Gastroesophageal sphincter (tissue), 4 donors: ENCODE data around the gene CTPS2. TPM values are rescaled to one million over a fixed set of nuclear protein-coding genes. Genes with fewer than 3 reads are reported as not detected.

ENCODE experiments used
- ATAC-seq: fragments of 150-250 bp; one replicate; pipeline ENCODE4 v1.9.1; 2016; ENCODE audit warnings: mild to moderate bottlenecking, moderate library complexity
- H3K27ac ChIP-seq, 4 donors: fragments of 200-600 bp; sonication (generic) in 3 of 4; 1 replicate in 3 of 4; 2 replicates in 1 of 4; pipeline ENCODE4 v1.5.1; 2016 to 2019
- H3K27me3 ChIP-seq: fragments of 200-600 bp; sonication (generic); one replicate; pipeline ENCODE4 v1.5.1; 2019
- H3K36me3 ChIP-seq, 2 donors: fragments of 200-600 bp; sonication (generic); one replicate each; pipeline ENCODE4 v1.5.1; 2019; ENCODE audit warnings: control low read depth in 1 of 2
- H3K4me1 ChIP-seq, 3 donors: fragments of 200-600 bp; sonication (generic); 1 replicate in 2 of 3; 2 replicates in 1 of 3; pipeline ENCODE4 v1.5.1; 2016 to 2019; ENCODE audit warnings: control low read depth in 2 of 3
- H3K4me3 ChIP-seq, 2 donors: fragments of 200-600 bp; sonication (generic); one replicate each; pipeline ENCODE4 v1.5.1; 2019; ENCODE audit warnings: mild to moderate bottlenecking in 1 of 2, moderate library complexity in 1 of 2
- H3K9me3 ChIP-seq, 3 donors: fragments of 200-600 bp; sonication (generic); one replicate each; pipeline ENCODE4 v1.5.1; 2017 to 2019; ENCODE audit warnings: control low read depth in 2 of 3
- CTCF ChIP-seq, 4 experiments: fragments of 200-600 bp in 2 of 4; fragments of 450-650 bp in 2 of 4; sonication (generic) in 1 of 4; IDR thresholded peaks; one replicate each; pipeline ENCODE4 v1.5.1; 2017 to 2019; ENCODE audit warnings: antibody characterized with exemption in 4 of 4, mild to moderate bottlenecking in 2 of 4, moderate library complexity in 2 of 4
- EP300 ChIP-seq: sonication (generic); formaldehyde crosslinking; IDR thresholded peaks from one replicate; pipeline ENCODE4 v1.6.1; 2017; ENCODE audit warnings: antibody characterized with exemption, mild to moderate bottlenecking
- POLR2A ChIP-seq, 2 donors: fragments of 450-650 bp; IDR thresholded peaks; one replicate each; pipeline ENCODE4 v1.6.1; 2017; ENCODE audit warnings: antibody characterized with exemption in 2 of 2, mild to moderate bottlenecking in 2 of 2, moderate library complexity in 1 of 2
- POLR2AphosphoS5 ChIP-seq: sonication (generic); formaldehyde crosslinking; IDR thresholded peaks from one replicate; pipeline ENCODE4 v1.6.1; 2017; ENCODE audit warnings: antibody characterized with exemption
- WGBS, 2 donors: methylation state at CpG; one replicate each; pipeline ENCODE4 v1.1.5; 2018; ENCODE audit warnings: low coverage in 1 of 2; 5-methylcytosine and 5-hydroxymethylcytosine counted together
- total RNA-seq, 4 donors: library from RNA; depleted of rRNA; stranded (reverse); fragments of >200 nt; gene quantifications; one replicate each; pipeline ENCODE4 v1.1.0, GENCODE V29; 2016

The CTPS2 gene
- total RNA-seq, 4 donors from 2014 or later = 12.1 to 20.5 (median 14.0) TPM

GRCh38 chrX:16661495-16661894, 51.0 kb downstream of the CTPS2 start:
- Histone ChIP-seq H3K27ac (no peak overlapping the region), H3K27me3 (no peaks in the 10 kb centered on the region), H3K9me3 (no peaks in the 10 kb centered on the region), H3K36me3 (peaks cover 0 to 11% of the 10 kb centered on the region in 2 donors), H3K4me3 (no peak overlapping the region), H3K4me1 (no peaks in the 10 kb centered on the region)
- no peak for ATAC-seq
- TF ChIP-seq EP300 (no peak), POLR2AphosphoS5 (no peak), POLR2A (IDR thresholded peaks at IDR 0.05) (no peak), CTCF (IDR thresholded peaks at IDR 0.05) (no peak)
- WGBS, 2 donors = 58 to 86% methylated on average over 2 of the region's 2 CpGs

GRCh38 chrX:16659321-16659720, 53.1 kb downstream of the CTPS2 start:
- Histone ChIP-seq H3K36me3 (no peaks in the 10 kb centered on the region), H3K4me3 (no peak overlapping the region), H3K27me3 (no peaks in the 10 kb centered on the region), H3K27ac (no peak overlapping the region), H3K9me3 (no peaks in the 10 kb centered on the region), H3K4me1 (no peaks in the 10 kb centered on the region)
- ATAC-seq = no peak
- no peak for TF ChIP-seq POLR2AphosphoS5
- no peak for TF ChIP-seq POLR2A (IDR thresholded peaks at IDR 0.05)
- no peak for TF ChIP-seq EP300
- no peak for TF ChIP-seq CTCF (IDR thresholded peaks at IDR 0.05)
- WGBS, 2 donors = 71% methylated on average over 1 of the region's 1 CpG; no CpG with 5 or more reads in 1 of the 2 donors

- Histone ChIP-seq H3K27me3 (no peaks in the 10 kb centered on the region), H3K4me3 (no peak overlapping the region), H3K36me3 (peaks cover 0 to 2% of the 10 kb centered on the region in 2 donors), H3K4me1 (no peaks in the 10 kb centered on the region), H3K27ac (no peak overlapping the region), H3K9me3 (no peaks in the 10 kb centered on the region)
- 66 to 92% methylated on average over 2 of the region's 2 CpGs for WGBS, 2 donors
- no peak for ATAC-seq
- TF ChIP-seq POLR2A (IDR thresholded peaks at IDR 0.05) = no peak
- no peak for TF ChIP-seq EP300
- TF ChIP-seq CTCF (IDR thresholded peaks at IDR 0.05) = no peak
- TF ChIP-seq POLR2AphosphoS5 = no peak
Measured at GRCh38 chrX:16658284-16658683, 54.2 kb downstream of the CTPS2 start.

GRCh38 chrX:16654093-16654492, 58.4 kb downstream of the CTPS2 start:
- no peak overlapping the region for H3K4me3 ChIP-seq
- H3K9me3 ChIP-seq = no peaks in the 10 kb centered on the region
- H3K27me3 ChIP-seq = no peaks in the 10 kb centered on the region
- TF ChIP-seq POLR2A (IDR thresholded peaks at IDR 0.05) = no peak
- TF ChIP-seq CTCF (IDR thresholded peaks at IDR 0.05) = no peak
- TF ChIP-seq POLR2AphosphoS5 = no peak
- TF ChIP-seq EP300 = no peak
- no peaks in the 10 kb centered on the region for H3K4me1 ChIP-seq
- no peak for ATAC-seq
- H3K27ac ChIP-seq = no peak overlapping the region
- H3K36me3 ChIP-seq = peaks cover 0 to 4% of the 10 kb centered on the region in 2 donors
- WGBS, 2 donors = 83 to 100% methylated on average over 1 to 2 of the region's 3 CpGs

GRCh38 chrX:16653424-16653823, 59.0 kb downstream of the CTPS2 start:
- Histone ChIP-seq H3K4me1 (no peaks in the 10 kb centered on the region), H3K27ac (no peak overlapping the region), H3K4me3 (no peak overlapping the region), H3K9me3 (no peaks in the 10 kb centered on the region), H3K36me3 (peaks cover 0 to 4% of the 10 kb centered on the region in 2 donors), H3K27me3 (no peaks in the 10 kb centered on the region)
- TF ChIP-seq EP300 = no peak
- 73% methylated on average over 4 of the region's 7 CpGs; no CpG with 5 or more reads in 1 of the 2 donors for WGBS, 2 donors
- no peak for ATAC-seq
